IMR-90 (cell line): ENCODE data around the gene ST6GALNAC3. TPM values are rescaled to one million over a fixed set of nuclear protein-coding genes. Genes with fewer than 3 reads are reported as not detected.

Experiments
- ATAC-seq: fragments of 200-7000 bp; cut with Tn5 transposase; 2 replicates; pipeline ENCODE4 v1.9.1; 2020; ENCODE audit warnings: low read depth, mild to moderate bottlenecking, moderate library complexity
- BruUV-seq: library from RNA; stranded (reverse); fragments of 400-500 nt; replicated peaks from 2 replicates; lab custom pipeline; 2021; lab: Mats Ljungman, UMichigan
- CTCF ChIA-PET: fragments of 300-600 bp; formaldehyde crosslinking; extraction: SDS; loops from one replicate; lab custom pipeline; 2021; ENCODE audit warnings: antibody characterized with exemption; lab: Yijun Ruan, JAX
- POLR2A ChIA-PET: fragments of 300-600 bp; sonication (Branson Sonifier 250); formaldehyde crosslinking; loops from one replicate; lab custom pipeline; 2022; ENCODE audit warnings: antibody characterized with exemption; ENCODE audit not compliant: unreplicated experiment; lab: Charles Lee
- DNase-seq: peaks from one replicate; pipeline ENCODE4 v3.0.0; 2013
- H2AFZ ChIP-seq: replicated peaks from 2 replicates; pipeline ENCODE3; 2013; ENCODE audit warnings: low read length, mild to moderate bottlenecking; ENCODE audit not compliant: poor library complexity
- H2AK5ac ChIP-seq: 2 replicates; pipeline ENCODE4 v1.6.1; 2013; ENCODE audit warnings: low read depth, low read length, inconsistent platforms
- H2AK9ac ChIP-seq: replicated peaks from 2 replicates; pipeline ENCODE3; 2013; ENCODE audit warnings: mild to moderate bottlenecking, low read depth, low read length, moderate library complexity; ENCODE audit not compliant: poor library complexity
- H2BK120ac ChIP-seq: 2 replicates; pipeline ENCODE4 v1.6.1; 2013; ENCODE audit warnings: low read depth, low read length, inconsistent platforms
- H2BK15ac ChIP-seq: 3 replicates; pipeline ENCODE4 v1.6.1; 2013; ENCODE audit warnings: low read depth, low read length, inconsistent platforms
- H2BK20ac ChIP-seq: 2 replicates; pipeline ENCODE4 v1.6.1; 2013; ENCODE audit warnings: low read depth, mild to moderate bottlenecking, inconsistent platforms, low read length, moderate library complexity
- H2BK5ac ChIP-seq: 2 replicates; pipeline ENCODE4 v1.6.1; 2013; ENCODE audit warnings: mild to moderate bottlenecking, low read depth, low read length, inconsistent platforms; ENCODE audit not compliant: poor library complexity, severe bottlenecking
- H3K14ac ChIP-seq: replicated peaks from 2 replicates; pipeline ENCODE4 v1.6.1; 2013; ENCODE audit warnings: low read depth, low read length, inconsistent platforms
- H3K18ac ChIP-seq: 2 replicates; pipeline ENCODE4 v1.6.1; 2013; ENCODE audit warnings: low read depth, low read length, control low read depth
- H3K23ac ChIP-seq: 2 replicates; pipeline ENCODE4 v1.6.1; 2013; ENCODE audit warnings: low read depth, low read length, inconsistent platforms
- H3K27ac ChIP-seq: 2 replicates; pipeline ENCODE4 v1.5.1; 2013; ENCODE audit warnings: mild to moderate bottlenecking, control low read depth, low read length; ENCODE audit not compliant: insufficient read depth
- H3K27me3 ChIP-seq: 2 replicates; pipeline ENCODE4 v1.6.1; 2013; ENCODE audit warnings: low read length; ENCODE audit not compliant: control insufficient read depth, insufficient read depth
- H3K36me3 ChIP-seq: 2 replicates; pipeline ENCODE4 v1.6.1; 2013; ENCODE audit warnings: low read length, mixed read lengths; ENCODE audit not compliant: control insufficient read depth, insufficient read depth
- H3K4ac ChIP-seq: 2 replicates; pipeline ENCODE4 v1.6.1; 2013; ENCODE audit warnings: low read depth, low read length, inconsistent platforms
- H3K4me1 ChIP-seq: 2 replicates; pipeline ENCODE4 v1.6.1; 2013; ENCODE audit warnings: low read length, mixed read lengths; ENCODE audit not compliant: control insufficient read depth, insufficient read depth
- H3K4me2 ChIP-seq: 2 replicates; pipeline ENCODE4 v1.6.1; 2013; ENCODE audit warnings: low read depth, mild to moderate bottlenecking, control low read depth, low read length, moderate library complexity
- H3K4me3 ChIP-seq: 2 replicates; pipeline ENCODE4 v1.5.1; 2013; ENCODE audit warnings: low read depth, mild to moderate bottlenecking, control low read depth, low read length, moderate library complexity; ENCODE audit not compliant: insufficient read depth
- H3K56ac ChIP-seq: 2 replicates; pipeline ENCODE4 v1.6.1; 2013; ENCODE audit warnings: low read length, inconsistent platforms; ENCODE audit not compliant: insufficient read depth; ENCODE audit errors: extremely low read depth
- H3K79me1 ChIP-seq, 2 experiments: 2 replicates each; pipeline ENCODE4 v1.6.1; 2013; ENCODE audit warnings: low read length in 2 of 2, inconsistent platforms in 1 of 2, low read depth in 1 of 2
- H3K9ac ChIP-seq: 2 replicates; pipeline ENCODE4 v1.6.1; 2013; ENCODE audit warnings: low read depth, low read length, control low read depth
- H3K9me1 ChIP-seq: 2 replicates; pipeline ENCODE4 v1.6.1; 2013; ENCODE audit warnings: low read length, inconsistent platforms; ENCODE audit not compliant: insufficient read depth
- H3K9me3 ChIP-seq: 2 replicates; pipeline ENCODE4 v1.6.1; 2013; ENCODE audit warnings: low read length; ENCODE audit not compliant: control insufficient read depth, insufficient read depth
- H4K20me1 ChIP-seq: 2 replicates; pipeline ENCODE4 v1.6.1; 2013; ENCODE audit warnings: low read length, inconsistent platforms; ENCODE audit not compliant: insufficient read depth
- H4K5ac ChIP-seq: 2 replicates; pipeline ENCODE4 v1.6.1; 2013; ENCODE audit warnings: mild to moderate bottlenecking, low read depth, low read length, control low read depth
- H4K8ac ChIP-seq, 2 experiments: 2 replicates each; pipeline ENCODE4 v1.6.1; 2013; ENCODE audit warnings: low read depth in 2 of 2, low read length in 2 of 2, control low read depth in 1 of 2, inconsistent platforms in 1 of 2
- H4K91ac ChIP-seq: 2 replicates; pipeline ENCODE4 v1.6.1; 2013; ENCODE audit warnings: low read depth, low read length, inconsistent platforms; ENCODE audit not compliant: insufficient read depth
- BHLHE40 ChIP-seq: fragments of 150-350 bp; IDR thresholded peaks from 2 replicates; pipeline ENCODE4 v1.6.1; 2016; ENCODE audit warnings: mild to moderate bottlenecking, low read depth, low read length
- CEBPB ChIP-seq: IDR thresholded peaks from 2 replicates; pipeline ENCODE4 v1.6.1; 2012; ENCODE audit warnings: low read depth, low read length, improper control_type of control experiment
- CHD1 ChIP-seq: IDR thresholded peaks from 2 replicates; pipeline ENCODE4 v1.6.1; 2012; ENCODE audit warnings: low read depth, low read length, improper control_type of control experiment
- FOS ChIP-seq: fragments of 150-350 bp; IDR thresholded peaks from 2 replicates; pipeline ENCODE4 v1.6.1; 2016; ENCODE audit warnings: low read depth, low read length
- MAFK ChIP-seq: IDR thresholded peaks from 2 replicates; pipeline ENCODE4 v1.6.1; 2012; ENCODE audit warnings: low read depth, low read length, improper control_type of control experiment
- MAZ ChIP-seq: IDR thresholded peaks from 2 replicates; pipeline ENCODE4 v1.6.1; 2012; ENCODE audit warnings: low read depth, mild to moderate bottlenecking, low read length, improper control_type of control experiment, moderate library complexity, borderline replicate concordance
- MXI1 ChIP-seq: IDR thresholded peaks from 2 replicates; pipeline ENCODE4 v1.6.1; 2012; ENCODE audit warnings: low read depth, mild to moderate bottlenecking, low read length, moderate library complexity, borderline replicate concordance
- NFE2L2 ChIP-seq: fragments of 150-350 bp; IDR thresholded peaks from 2 replicates; pipeline ENCODE4 v1.6.1; 2016; ENCODE audit warnings: low read depth, mild to moderate bottlenecking, low read length
- POLR2A ChIP-seq: IDR thresholded peaks from 2 replicates; pipeline ENCODE4 v1.6.1; 2012; ENCODE audit warnings: mild to moderate bottlenecking, low read depth, low read length
- RAD21 ChIP-seq: IDR thresholded peaks from 2 replicates; pipeline ENCODE4 v1.6.1; 2012; ENCODE audit warnings: low read length, improper control_type of control experiment
- RCOR1 ChIP-seq: IDR thresholded peaks from 2 replicates; pipeline ENCODE4 v1.6.1; 2012; ENCODE audit warnings: mild to moderate bottlenecking, low read length, improper control_type of control experiment; ENCODE audit not compliant: insufficient replicate concordance
- RFX5 ChIP-seq: IDR thresholded peaks from 2 replicates; pipeline ENCODE4 v1.8.0; 2012; ENCODE audit warnings: low read depth, mild to moderate bottlenecking, low read length, moderate library complexity
- SMC3 ChIP-seq: fragments of 150-350 bp; IDR thresholded peaks from 2 replicates; pipeline ENCODE4 v1.6.1; 2016; ENCODE audit warnings: low read depth, mild to moderate bottlenecking, antibody characterized with exemption, low read length, moderate library complexity
- WGBS, 2 experiments: methylation state at CpG; one replicate each; pipeline versions ENCODE4 v1.1.5 to v1.1.7; 2013; ENCODE audit warnings: missing lambda C conversion rate in 2 of 2; ENCODE audit not compliant: insufficient read length in 1 of 2; ENCODE audit errors: extremely low coverage in 2 of 2; 5-methylcytosine and 5-hydroxymethylcytosine counted together
- dilution Hi-C: fragments of 300-500 bp; cut with HindIII; formaldehyde crosslinking; loops from one replicate; pipeline ENCODE4 v1.14.3; 2018; ENCODE audit warnings: low sequenced_read_pairs; ENCODE audit not compliant: unreplicated experiment
- in situ Hi-C: fragments of 300-500 bp; cut with MboI; formaldehyde crosslinking; loops from 3 replicates; pipeline ENCODE4 v1.14.3; 2019; ENCODE audit warnings: low sequenced_read_pairs, inconsistent platforms, mixed read lengths
- intact Hi-C: fragments of 100-400 bp; cut with micrococcal nuclease; formaldehyde crosslinking; loops from 2 replicates; pipeline ENCODE4 v1.10.0; 2022
- polyA plus RNA-seq, 3 experiments: library from polyadenylated mRNA; depleted of rRNA; stranded (reverse); fragments of >200 nt; gene quantifications; 2 replicates each; pipeline ENCODE4 v1.2.3, GENCODE V29; 2012; ENCODE audit warnings: low replicate concordance in 1 of 3
- total RNA-seq: library from RNA; depleted of rRNA; stranded (reverse); fragments of >200 nt; gene quantifications from 2 replicates; pipeline ENCODE4 v1.2.3, GENCODE V29; 2012
- TF ChIP-seq, protein P1 (sequence below): conservative IDR thresholded peaks from 2 replicates; pipeline ENCODE4 v1.5.1; 2012; ENCODE audit warnings: mild to moderate bottlenecking, low read depth, low read length, improper control_type of control experiment
- TF ChIP-seq, protein P2 (sequence below): fragments of 150-350 bp; IDR thresholded peaks from 2 replicates; pipeline ENCODE4 v1.6.1; 2016; ENCODE audit warnings: low read depth, mild to moderate bottlenecking, low read length, moderate library complexity, borderline replicate concordance
- TF ChIP-seq, protein P3 (sequence below): fragments of 150-350 bp; IDR thresholded peaks from 2 replicates; pipeline ENCODE4 v1.6.1; 2017; ENCODE audit warnings: mild to moderate bottlenecking, antibody characterized with exemption, low read length, low read depth

ST6GALNAC3 gene
- total and polyA plus RNA-seq, 2 of the 4 experiments (the other 2 are of a cell fraction) = 0.65 to 1.3 TPM

DNA sequence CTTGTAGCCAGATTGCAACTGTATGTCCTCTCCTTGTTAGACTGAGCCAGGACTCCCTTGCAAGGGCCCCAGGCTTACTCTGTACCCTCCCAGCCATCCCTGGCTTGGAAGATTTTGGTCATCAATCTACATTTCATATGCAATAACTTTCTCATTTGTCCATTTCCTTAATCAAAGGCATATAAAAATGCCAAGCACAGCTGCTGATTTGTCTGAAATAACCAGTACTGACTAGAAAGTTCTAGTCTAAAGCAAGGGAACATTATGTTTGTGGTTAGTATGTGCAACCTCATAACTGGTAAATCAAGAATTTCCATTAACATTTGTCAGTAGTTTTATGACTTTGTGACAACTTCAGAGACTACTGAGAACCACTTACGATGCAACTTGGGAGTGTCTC, 370.2 kb downstream of the ST6GALNAC3 start:
- no TSS peak for BruUV-seq
- no peak overlapping the region for H2BK5ac ChIP-seq
- H2AFZ ChIP-seq = no peak overlapping the region
- H3K56ac ChIP-seq = no peak overlapping the region
- no peaks in the 10 kb centered on the region for H3K9me1 ChIP-seq
- TF ChIP-seq, protein P1, sequence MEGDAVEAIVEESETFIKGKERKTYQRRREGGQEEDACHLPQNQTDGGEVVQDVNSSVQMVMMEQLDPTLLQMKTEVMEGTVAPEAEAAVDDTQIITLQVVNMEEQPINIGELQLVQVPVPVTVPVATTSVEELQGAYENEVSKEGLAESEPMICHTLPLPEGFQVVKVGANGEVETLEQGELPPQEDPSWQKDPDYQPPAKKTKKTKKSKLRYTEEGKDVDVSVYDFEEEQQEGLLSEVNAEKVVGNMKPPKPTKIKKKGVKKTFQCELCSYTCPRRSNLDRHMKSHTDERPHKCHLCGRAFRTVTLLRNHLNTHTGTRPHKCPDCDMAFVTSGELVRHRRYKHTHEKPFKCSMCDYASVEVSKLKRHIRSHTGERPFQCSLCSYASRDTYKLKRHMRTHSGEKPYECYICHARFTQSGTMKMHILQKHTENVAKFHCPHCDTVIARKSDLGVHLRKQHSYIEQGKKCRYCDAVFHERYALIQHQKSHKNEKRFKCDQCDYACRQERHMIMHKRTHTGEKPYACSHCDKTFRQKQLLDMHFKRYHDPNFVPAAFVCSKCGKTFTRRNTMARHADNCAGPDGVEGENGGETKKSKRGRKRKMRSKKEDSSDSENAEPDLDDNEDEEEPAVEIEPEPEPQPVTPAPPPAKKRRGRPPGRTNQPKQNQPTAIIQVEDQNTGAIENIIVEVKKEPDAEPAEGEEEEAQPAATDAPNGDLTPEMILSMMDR = no peak
- TF ChIP-seq, protein P2, sequence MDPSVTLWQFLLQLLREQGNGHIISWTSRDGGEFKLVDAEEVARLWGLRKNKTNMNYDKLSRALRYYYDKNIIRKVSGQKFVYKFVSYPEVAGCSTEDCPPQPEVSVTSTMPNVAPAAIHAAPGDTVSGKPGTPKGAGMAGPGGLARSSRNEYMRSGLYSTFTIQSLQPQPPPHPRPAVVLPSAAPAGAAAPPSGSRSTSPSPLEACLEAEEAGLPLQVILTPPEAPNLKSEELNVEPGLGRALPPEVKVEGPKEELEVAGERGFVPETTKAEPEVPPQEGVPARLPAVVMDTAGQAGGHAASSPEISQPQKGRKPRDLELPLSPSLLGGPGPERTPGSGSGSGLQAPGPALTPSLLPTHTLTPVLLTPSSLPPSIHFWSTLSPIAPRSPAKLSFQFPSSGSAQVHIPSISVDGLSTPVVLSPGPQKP = no peak
- TF ChIP-seq RAD21 = no peak
- TF ChIP-seq MXI1 = no peak
- no peak for TF ChIP-seq CHD1
- TF ChIP-seq MAFK = no peak
- no peak for TF ChIP-seq SMC3
- TF ChIP-seq MAZ = no peak
- no peak for TF ChIP-seq NFE2L2
- TF ChIP-seq, protein P3, sequence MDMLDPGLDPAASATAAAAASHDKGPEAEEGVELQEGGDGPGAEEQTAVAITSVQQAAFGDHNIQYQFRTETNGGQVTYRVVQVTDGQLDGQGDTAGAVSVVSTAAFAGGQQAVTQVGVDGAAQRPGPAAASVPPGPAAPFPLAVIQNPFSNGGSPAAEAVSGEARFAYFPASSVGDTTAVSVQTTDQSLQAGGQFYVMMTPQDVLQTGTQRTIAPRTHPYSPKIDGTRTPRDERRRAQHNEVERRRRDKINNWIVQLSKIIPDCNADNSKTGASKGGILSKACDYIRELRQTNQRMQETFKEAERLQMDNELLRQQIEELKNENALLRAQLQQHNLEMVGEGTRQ = no peak
- TF ChIP-seq POLR2A = no peak
- no peak for TF ChIP-seq BHLHE40
- no peak for TF ChIP-seq FOS
- no peak for TF ChIP-seq RCOR1
- TF ChIP-seq RFX5 = no peak
- TF ChIP-seq CEBPB = no peak
- H3K9ac ChIP-seq = no peak overlapping the region
- no peak overlapping the region for H3K27ac ChIP-seq
- H3K4ac ChIP-seq = no peak overlapping the region
- H3K9me3 ChIP-seq = no peaks in the 10 kb centered on the region
- no peak overlapping the region for H3K18ac ChIP-seq
- no peaks in the 10 kb centered on the region for H4K20me1 ChIP-seq
- WGBS, 2 experiments = no CpG with 5 or more reads among the region's 1 CpG
- intact Hi-C loops = no loop called here
- no peak for DNase-seq
- no peak overlapping the region for H2AK5ac ChIP-seq
- no peak overlapping the region for H3K23ac ChIP-seq
- POLR2A ChIA-PET = no interaction called here
- no peak for ATAC-seq
- H4K8ac ChIP-seq = no peak overlapping the region
- H3K27me3 ChIP-seq = no peaks in the 10 kb centered on the region
- H3K36me3 ChIP-seq = no peaks in the 10 kb centered on the region
- in situ Hi-C loops = no loop called here
- no peak overlapping the region for H3K4me3 ChIP-seq
- no peaks in the 10 kb centered on the region for H3K4me1 ChIP-seq
- no peak overlapping the region for H2AK9ac ChIP-seq
- dilution Hi-C loops = no loop called here
- no peaks in the 10 kb centered on the region for H3K79me1 ChIP-seq
- CTCF ChIA-PET = no interaction called here
- no peak overlapping the region for H2BK20ac ChIP-seq
- no peak overlapping the region for H2BK120ac ChIP-seq
- no peak overlapping the region for H2BK15ac ChIP-seq
- no peak overlapping the region for H3K14ac ChIP-seq
- H4K91ac ChIP-seq = no peak overlapping the region
- H4K5ac ChIP-seq = no peak overlapping the region
- no peak overlapping the region for H3K4me2 ChIP-seq
